Measurements from ENCODE around the gene PRIM1. TPM values are rescaled to one million over a fixed set of nuclear protein-coding genes. Genes with fewer than 3 reads are reported as not detected.
"Not testable (repeated sequence)": the region's sequence is repeated elsewhere in the genome, so short reads cannot be mapped to it uniquely, and the experiment has no call there.

PRIM1 gene
- total RNA-seq, 1 experiment from 2014 or later, result 32.3 TPM

DNA sequence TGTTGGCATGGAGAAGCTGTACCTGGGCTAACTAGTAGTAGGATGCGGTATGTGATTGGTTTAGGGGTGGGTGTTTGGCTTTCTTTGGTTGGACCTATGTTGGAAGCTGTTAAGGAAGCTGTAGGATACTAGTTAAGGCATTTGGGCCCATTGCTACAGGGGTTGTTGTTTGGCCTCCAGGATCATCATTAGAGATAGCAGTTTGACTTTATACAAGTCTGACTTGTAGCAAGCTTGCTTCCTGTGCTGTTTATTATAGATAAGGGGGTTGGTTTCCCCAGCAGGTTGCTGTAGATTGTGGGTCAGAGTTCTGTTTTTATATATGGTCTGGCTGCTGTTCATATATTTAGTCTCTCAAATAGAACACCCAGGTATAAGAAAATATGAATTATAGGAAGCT is 1.4 kb upstream of the PRIM1 start:
- intact Hi-C loops (cut with micrococcal nuclease), result no loop called here
- no peak for ATAC-seq
- H3K4me3 ChIP-seq (ENCODE audit: low read length), result no peak overlapping the region
- no peak for DNase-seq
- ChIA-PET POLR2A (ENCODE audit: unreplicated experiment) (interaction anchor here (0.5 kb wide), 1 partner anchor 28 kb away, joined by 3 read pairs; the partner anchor contains the start of gene NACA), CTCF (no interaction called here)
- TF ChIP-seq, protein P1, sequence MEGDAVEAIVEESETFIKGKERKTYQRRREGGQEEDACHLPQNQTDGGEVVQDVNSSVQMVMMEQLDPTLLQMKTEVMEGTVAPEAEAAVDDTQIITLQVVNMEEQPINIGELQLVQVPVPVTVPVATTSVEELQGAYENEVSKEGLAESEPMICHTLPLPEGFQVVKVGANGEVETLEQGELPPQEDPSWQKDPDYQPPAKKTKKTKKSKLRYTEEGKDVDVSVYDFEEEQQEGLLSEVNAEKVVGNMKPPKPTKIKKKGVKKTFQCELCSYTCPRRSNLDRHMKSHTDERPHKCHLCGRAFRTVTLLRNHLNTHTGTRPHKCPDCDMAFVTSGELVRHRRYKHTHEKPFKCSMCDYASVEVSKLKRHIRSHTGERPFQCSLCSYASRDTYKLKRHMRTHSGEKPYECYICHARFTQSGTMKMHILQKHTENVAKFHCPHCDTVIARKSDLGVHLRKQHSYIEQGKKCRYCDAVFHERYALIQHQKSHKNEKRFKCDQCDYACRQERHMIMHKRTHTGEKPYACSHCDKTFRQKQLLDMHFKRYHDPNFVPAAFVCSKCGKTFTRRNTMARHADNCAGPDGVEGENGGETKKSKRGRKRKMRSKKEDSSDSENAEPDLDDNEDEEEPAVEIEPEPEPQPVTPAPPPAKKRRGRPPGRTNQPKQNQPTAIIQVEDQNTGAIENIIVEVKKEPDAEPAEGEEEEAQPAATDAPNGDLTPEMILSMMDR (conservative IDR thresholded peaks at IDR 0.05; ENCODE audit: low read depth, low read length), result no peak
- no peak overlapping the region for H2AFZ ChIP-seq (ENCODE audit: low read length)
- H3K9me3 ChIP-seq (ENCODE audit: low read length), result peaks cover 3% of the 10 kb centered on the region; the same call in 1 of the 2 replicates
- H3K9ac ChIP-seq (ENCODE audit: low read length), result no peak overlapping the region
- H3F3A ChIP-seq (ENCODE audit: low read length, unreplicated experiment), result no peaks in the 10 kb centered on the region
- no peak overlapping the region for H3K27ac ChIP-seq (ENCODE audit: low read length)
- no peaks in the 10 kb centered on the region for H3K36me3 ChIP-seq (ENCODE audit: low read depth, low read length)
- H3K9me2 ChIP-seq (replicated peaks; ENCODE audit: low read length), result no peaks in the 10 kb centered on the region
- peaks cover 19% of the 10 kb centered on the region for H3K79me2 ChIP-seq (ENCODE audit: low read length)
- H4K20me1 ChIP-seq (ENCODE audit: low read length), result no peaks in the 10 kb centered on the region
- H3K4me1 ChIP-seq (ENCODE audit: insufficient read depth, low read length), result peaks cover 7% of the 10 kb centered on the region
- H3K27me3 ChIP-seq (ENCODE audit: low read length), result no peaks in the 10 kb centered on the region
- no TSS peak for BruUV-seq (replicated peaks)
- no peak overlapping the region for H3K4me2 ChIP-seq (ENCODE audit: low read length)

DNA sequence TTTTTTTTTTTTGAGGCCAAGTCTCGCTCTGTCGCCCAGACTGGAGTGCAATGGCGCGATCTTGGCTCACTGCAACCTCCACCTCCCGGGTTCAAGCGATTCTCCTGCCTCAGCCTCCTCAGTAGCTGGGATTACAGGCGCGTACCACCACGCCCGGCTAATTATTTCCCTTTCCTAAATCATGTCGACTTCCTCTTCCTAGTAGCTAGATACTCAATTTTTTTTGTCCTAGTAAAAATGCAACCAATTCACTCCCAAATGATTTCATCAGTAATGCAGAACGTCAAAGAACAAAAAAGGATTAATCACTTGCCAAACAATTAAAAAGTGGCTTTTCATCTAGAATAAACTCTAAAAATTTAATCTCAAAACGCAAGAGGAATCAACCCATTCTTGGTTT is 1.5 kb downstream of the PRIM1 start:
- ATAC-seq; POLR2A ChIA-PET (ENCODE audit: unreplicated experiment); H3F3A ChIP-seq (ENCODE audit: low read length, unreplicated experiment); H3K9me2 ChIP-seq (replicated peaks; ENCODE audit: low read length); BruUV-seq (replicated peaks); H3K9me3 ChIP-seq (ENCODE audit: low read length); H4K20me1 ChIP-seq (ENCODE audit: low read length); DNase-seq; H3K27ac ChIP-seq (ENCODE audit: low read length); CTCF ChIA-PET; H3K27me3 ChIP-seq (ENCODE audit: low read length); intact Hi-C loops (cut with micrococcal nuclease); H3K4me1 ChIP-seq (ENCODE audit: insufficient read depth, low read length): not testable (repeated sequence)
- peaks cover 12% of the 10 kb centered on the region; the same call in 1 of the 2 replicates for H3K36me3 ChIP-seq (ENCODE audit: low read depth, low read length)
- peaks cover 19% of the 10 kb centered on the region for H3K79me2 ChIP-seq (ENCODE audit: low read length)
- H3K4me3 ChIP-seq (ENCODE audit: low read length), result peak overlapping the region; percentile 69
- peak overlapping the region; percentile 83 for H3K4me2 ChIP-seq (ENCODE audit: low read length)
- H2AFZ ChIP-seq (ENCODE audit: low read length), result peak overlapping the region; percentile 87; the same call in 1 of the 2 replicates
- peak overlapping the region; percentile 90; the same call in 1 of the 2 replicates for H3K9ac ChIP-seq (ENCODE audit: low read length)

DNA sequence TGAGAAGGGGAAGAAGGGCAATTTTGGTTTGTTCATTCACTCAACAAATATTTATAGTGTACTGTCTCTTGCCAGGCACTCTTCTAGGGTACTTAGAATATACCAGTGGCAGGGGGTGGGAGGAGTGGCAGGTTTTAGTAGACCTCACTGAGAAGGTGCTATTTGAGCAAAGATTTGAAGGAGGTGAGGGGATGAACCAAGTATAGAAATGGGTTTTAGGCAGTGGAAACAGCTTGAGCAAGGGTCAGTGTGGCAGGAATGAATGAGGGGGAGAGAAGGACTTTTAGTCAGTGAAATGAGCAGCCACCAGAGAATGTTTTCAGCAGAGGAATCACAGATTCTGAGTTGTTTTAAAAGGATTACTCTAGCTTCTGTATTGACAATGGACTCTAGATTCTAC is 2.3 kb downstream of the PRIM1 start:
- no peak for ATAC-seq
- no TSS peak for BruUV-seq (replicated peaks)
- Histone ChIP-seq H3K79me2 (ENCODE audit: low read length) (peaks cover 19% of the 10 kb centered on the region), H3K9ac (ENCODE audit: low read length) (no peak overlapping the region), H3K9me3 (ENCODE audit: low read length) (no peaks in the 10 kb centered on the region), H2AFZ (ENCODE audit: low read length) (no peak overlapping the region), H3K4me1 (ENCODE audit: insufficient read depth, low read length) (peaks cover 7% of the 10 kb centered on the region), H3K27ac (ENCODE audit: low read length) (no peak overlapping the region), H3K27me3 (ENCODE audit: low read length) (no peaks in the 10 kb centered on the region), H3K9me2 (replicated peaks; ENCODE audit: low read length) (no peaks in the 10 kb centered on the region), H4K20me1 (ENCODE audit: low read length) (no peaks in the 10 kb centered on the region), H3F3A (ENCODE audit: low read length, unreplicated experiment) (no peaks in the 10 kb centered on the region), H3K4me2 (ENCODE audit: low read length) (no peak overlapping the region), H3K36me3 (ENCODE audit: low read depth, low read length) (peaks cover 14% of the 10 kb centered on the region; the same call in 1 of the 2 replicates), H3K4me3 (ENCODE audit: low read length) (no peak overlapping the region)
- intact Hi-C loops (cut with micrococcal nuclease), result no loop called here
- TF ChIP-seq, protein P1 (conservative IDR thresholded peaks at IDR 0.05; ENCODE audit: low read depth, low read length), result no peak
- TF ChIP-seq EZH2phosphoT487 (IDR thresholded peaks at IDR 0.05; ENCODE audit: borderline replicate concordance, low read length), result no peak
- no peak for TF ChIP-seq EZH2 (IDR thresholded peaks at IDR 0.05; ENCODE audit: low read length, unreplicated experiment)
- ChIA-PET POLR2A (ENCODE audit: unreplicated experiment) (no interaction called here), CTCF (no interaction called here)
- DNase-seq, result no peak
